ENCODE measurements around the gene MAPRE3. TPM values are rescaled to one million over a fixed set of nuclear protein-coding genes. Genes with fewer than 3 reads are reported as not detected.
A peak's percentile ranks its signal among the peaks of the same experiment; 100 is the strongest.
"Not testable (repeated sequence)": the region's sequence is repeated elsewhere in the genome, so short reads cannot be mapped to it uniquely, and the experiment has no call there.

The MAPRE3 gene
- 5.3 and 7.2 TPM in 2 replicates for total RNA-seq (ENCODE audit: low replicate concordance)

DNA sequence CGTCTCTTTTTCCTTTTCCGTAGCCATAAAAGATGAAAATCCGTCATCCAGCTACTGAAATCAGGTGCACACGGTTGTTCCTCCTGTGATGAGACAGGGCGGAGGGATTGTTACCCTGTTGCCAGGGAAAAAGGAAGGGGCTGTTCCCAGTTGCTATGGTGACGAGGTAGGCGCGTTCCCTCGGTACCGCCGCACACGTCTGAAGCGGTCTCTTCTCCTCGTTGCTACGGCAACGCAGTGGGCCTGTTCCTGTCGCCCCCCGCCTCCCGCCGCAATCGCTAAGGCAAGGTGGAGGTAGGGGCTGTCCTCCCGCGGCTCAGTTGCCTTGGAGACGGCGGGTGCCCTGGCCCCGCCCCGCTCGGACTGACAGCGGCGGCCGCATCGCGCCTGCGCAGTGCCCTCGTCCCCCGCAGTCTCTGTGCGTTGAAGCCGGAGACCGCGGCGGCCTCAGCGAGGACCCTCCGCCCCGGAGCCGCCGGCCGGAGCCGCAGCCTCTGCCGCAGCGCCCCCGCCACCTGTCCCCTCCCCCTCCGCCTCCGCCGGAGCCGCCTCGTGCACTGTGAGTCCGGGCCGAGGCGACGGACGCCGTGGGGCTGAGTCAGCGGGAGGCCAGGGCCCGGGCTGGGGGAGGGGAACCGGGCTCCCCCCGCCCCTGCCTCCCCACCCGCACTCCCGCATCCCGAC, at the start of gene MAPRE3:
TSS of gene MAPRE3 (plus strand) at position 394 of the 684 bp plus-strand sequence. CDS start 51,582 bp downstream, outside the sequence.
- peak; percentile 58 for DNase-seq (ENCODE audit: low read depth)
- H3K4me3 ChIP-seq (ENCODE audit: low read depth, low read length): peak within 1 kb of the TSS; percentile 85
- TF ChIP-seq, protein P1, sequence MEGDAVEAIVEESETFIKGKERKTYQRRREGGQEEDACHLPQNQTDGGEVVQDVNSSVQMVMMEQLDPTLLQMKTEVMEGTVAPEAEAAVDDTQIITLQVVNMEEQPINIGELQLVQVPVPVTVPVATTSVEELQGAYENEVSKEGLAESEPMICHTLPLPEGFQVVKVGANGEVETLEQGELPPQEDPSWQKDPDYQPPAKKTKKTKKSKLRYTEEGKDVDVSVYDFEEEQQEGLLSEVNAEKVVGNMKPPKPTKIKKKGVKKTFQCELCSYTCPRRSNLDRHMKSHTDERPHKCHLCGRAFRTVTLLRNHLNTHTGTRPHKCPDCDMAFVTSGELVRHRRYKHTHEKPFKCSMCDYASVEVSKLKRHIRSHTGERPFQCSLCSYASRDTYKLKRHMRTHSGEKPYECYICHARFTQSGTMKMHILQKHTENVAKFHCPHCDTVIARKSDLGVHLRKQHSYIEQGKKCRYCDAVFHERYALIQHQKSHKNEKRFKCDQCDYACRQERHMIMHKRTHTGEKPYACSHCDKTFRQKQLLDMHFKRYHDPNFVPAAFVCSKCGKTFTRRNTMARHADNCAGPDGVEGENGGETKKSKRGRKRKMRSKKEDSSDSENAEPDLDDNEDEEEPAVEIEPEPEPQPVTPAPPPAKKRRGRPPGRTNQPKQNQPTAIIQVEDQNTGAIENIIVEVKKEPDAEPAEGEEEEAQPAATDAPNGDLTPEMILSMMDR (IDR thresholded peaks at IDR 0.05; ENCODE audit: insufficient read depth, low read length): no peak

GRCh38 chr2:26921323-26921722, 49.1 kb upstream of the MAPRE3 start:
- no peak overlapping the region for H3K4me3 ChIP-seq (ENCODE audit: low read depth, low read length)
- DNase-seq (ENCODE audit: low read depth): no peak

GRCh38 chr2:26922405-26923188, 47.8 kb upstream of the MAPRE3 start:
- DNase-seq (ENCODE audit: low read depth): peak; percentile 25
- TF ChIP-seq, protein P1 (IDR thresholded peaks at IDR 0.05; ENCODE audit: insufficient read depth, low read length): peak; percentile 58
- H3K4me3 ChIP-seq (ENCODE audit: low read depth, low read length): no peak overlapping the region

More at GRCh38 chr2:26921323-26921722, 49.1 kb upstream of the MAPRE3 start:
- TF ChIP-seq, protein P1 (IDR thresholded peaks at IDR 0.05; ENCODE audit: insufficient read depth, low read length): no peak

DNA sequence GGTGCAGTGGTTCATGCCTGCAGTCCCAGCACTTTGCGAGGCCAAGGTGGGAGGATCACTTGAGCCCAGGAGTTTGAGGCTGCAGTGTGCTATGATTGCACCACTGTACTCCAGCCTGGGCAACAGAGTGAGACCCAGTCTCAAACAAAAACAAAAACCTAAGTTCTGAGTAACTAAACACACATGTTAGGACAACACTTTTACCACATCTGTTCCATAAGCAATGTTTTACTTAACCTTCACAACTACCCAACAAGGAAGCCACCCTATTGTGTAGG, 47.3 kb upstream of the MAPRE3 start:
- DNase-seq (ENCODE audit: low read depth): not testable (repeated sequence)

DNA sequence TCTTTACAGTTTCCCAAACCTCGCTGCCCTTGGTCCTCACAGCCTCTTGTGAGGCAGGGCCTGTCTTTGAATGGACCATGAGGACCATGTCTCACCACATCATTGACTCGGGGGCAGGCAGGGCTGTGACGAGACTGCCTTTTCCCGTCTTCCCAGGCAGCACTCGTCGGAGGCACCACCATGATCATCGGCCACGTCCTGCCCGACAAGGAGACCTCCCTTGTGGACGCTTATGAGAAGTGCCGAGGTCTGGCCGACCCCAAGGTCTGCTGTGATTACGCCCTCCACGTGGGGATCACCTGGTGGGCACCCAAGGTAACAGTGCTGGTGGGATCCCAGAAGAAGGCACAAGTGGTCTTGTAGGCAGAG, 45.7 kb upstream of the MAPRE3 start:
- TF ChIP-seq, protein P1 (IDR thresholded peaks at IDR 0.05; ENCODE audit: insufficient read depth, low read length): no peak
- no peak overlapping the region for H3K4me3 ChIP-seq (ENCODE audit: low read depth, low read length)
- DNase-seq (ENCODE audit: low read depth): no peak

More for the DNA sequence above, 47.3 kb upstream of the MAPRE3 start:
- not testable (repeated sequence) for H3K4me3 ChIP-seq (ENCODE audit: low read depth, low read length)

DNA sequence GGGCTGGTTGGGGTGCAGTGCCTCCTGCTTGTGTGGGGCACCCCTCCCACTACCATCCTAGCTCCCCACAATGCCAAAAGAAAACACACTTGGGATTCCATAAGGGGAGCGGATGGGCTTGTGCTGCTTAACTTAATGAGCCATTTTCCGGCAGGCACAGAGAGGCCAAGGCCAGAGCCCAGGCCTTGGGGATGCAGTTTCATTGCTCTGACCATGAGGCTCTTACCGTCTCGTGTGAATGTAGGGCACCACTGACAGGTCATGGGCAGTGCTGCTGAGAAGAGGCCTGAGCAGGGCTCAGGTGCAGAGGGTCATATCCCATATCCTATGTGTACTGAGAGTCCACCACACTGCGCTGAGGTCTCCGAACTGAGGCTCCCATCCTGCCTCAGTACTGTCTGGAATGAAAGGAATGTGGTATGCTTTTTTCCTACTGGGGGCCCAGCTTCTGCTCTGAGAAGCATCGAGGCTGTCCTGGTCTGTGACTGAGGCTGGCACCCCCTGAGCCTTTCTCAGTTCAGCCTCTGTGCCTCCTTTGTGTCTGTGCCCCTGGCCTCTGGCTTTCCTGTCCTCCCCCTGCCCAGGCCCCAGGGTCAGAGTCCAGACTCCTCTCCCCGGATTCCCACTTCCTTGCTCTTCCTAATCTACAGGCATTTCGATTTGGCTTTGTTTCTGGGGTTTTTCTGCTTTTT, 45.2 kb upstream of the MAPRE3 start:
- DNase-seq (ENCODE audit: low read depth): no peak
- TF ChIP-seq, protein P1 (IDR thresholded peaks at IDR 0.05; ENCODE audit: insufficient read depth, low read length): no peak
- H3K4me3 ChIP-seq (ENCODE audit: low read depth, low read length): no peak overlapping the region

- H3K4me3 ChIP-seq (ENCODE audit: low read depth, low read length): no peak overlapping the region
- DNase-seq (ENCODE audit: low read depth): no peak
- TF ChIP-seq, protein P1 (IDR thresholded peaks at IDR 0.05; ENCODE audit: insufficient read depth, low read length): no peak
These were observed 43.2 kb upstream of the MAPRE3 start for GRCh38 chr2:26927221-26927620.
